Activated CD4-positive, alpha-beta T cell treated with anti-CD3 and anti-CD28 coated beads, Interleukin-10, Interleukin-2, amounts not matched to agents 100 ng/mL and 50 ng/mL, durations not matched to agents 16 hours and 8 hours (primary cell): ENCODE data around the gene POLL.
A peak's percentile ranks its signal among the peaks of the same experiment; 100 is the strongest.
"Not testable (repeated sequence)": the region's sequence is repeated elsewhere in the genome, so short reads cannot be mapped to it uniquely, and the experiment has no call there.

Experiments
- DNase-seq: peaks from one replicate; pipeline ENCODE4 v3.0.0-alpha.2; 2020

POLL gene

DNA sequence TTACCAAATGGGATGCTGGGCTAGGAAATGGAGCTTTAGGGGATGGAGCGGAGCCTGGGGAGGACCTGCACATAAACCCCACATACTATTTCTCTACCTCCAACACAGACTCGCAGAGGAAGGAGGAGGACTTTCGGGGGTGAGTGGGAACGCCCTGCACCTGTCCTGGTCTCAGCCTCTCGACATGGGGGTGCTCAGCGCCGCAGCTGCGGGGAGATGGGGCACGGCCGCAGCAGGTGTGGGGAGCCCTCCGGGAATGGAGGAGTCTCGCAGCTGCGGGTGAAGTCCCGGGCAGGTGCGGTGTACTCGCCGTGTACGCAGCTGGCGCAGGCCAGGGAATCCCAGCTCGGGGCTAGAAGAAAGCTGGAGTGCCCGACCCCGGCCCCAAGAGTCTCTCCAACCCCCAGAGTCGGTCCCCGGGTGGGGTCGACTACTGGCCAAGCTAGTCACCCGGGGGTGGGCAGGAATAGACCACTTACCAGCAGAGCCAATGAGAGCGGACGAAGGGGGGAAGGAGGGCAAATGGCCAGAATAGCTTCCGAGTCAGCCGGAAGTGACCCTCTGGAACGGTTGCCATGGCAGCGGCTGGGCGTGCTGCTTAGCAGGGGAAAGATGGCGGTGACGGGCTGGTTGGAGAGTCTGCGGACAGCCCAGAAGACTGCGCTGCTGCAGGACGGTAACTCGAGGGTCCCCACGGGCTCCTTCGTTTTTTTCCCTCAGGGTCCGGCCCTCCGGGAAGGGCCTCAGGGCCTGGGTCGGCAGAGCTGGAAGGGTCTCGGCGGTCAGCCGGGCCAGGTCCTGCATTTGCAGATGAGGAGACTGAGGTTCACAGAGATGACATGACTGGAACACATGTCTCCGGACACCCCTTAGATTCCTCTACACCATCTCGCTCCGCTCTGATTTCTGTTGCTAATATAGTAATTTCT is at the start of gene POLL, which contains the start of gene DPCD:
Gene POLL, minus strand, starts transcription at position 533 of the 929 bp plus-strand sequence. CDS start 897 bp downstream, outside the sequence.
Gene DPCD, plus strand, starts transcription at position 597 of the 929 bp plus-strand sequence. Its CDS starts 16 bp downstream, at position 613.
- peak; percentile 95 for DNase-seq

DNA sequence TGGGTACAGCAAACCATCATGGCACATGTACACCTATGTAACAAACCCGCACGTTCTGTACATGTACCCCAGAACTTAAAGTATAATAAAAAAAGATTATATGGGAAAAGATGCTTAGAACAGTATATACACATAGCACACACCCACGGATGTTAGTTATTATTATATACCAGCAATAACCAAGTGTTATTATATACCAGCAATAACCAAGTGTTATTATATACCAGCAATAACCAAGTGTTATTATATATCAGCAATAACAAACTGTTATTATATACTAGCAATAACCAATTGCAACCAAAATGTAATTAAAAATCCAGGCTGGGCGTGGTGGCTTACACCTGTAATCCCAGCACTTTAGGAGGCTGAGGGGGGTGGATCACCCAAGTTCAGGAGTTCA is 45.5 kb upstream of the POLL start:
- not testable (repeated sequence) for DNase-seq

DNA sequence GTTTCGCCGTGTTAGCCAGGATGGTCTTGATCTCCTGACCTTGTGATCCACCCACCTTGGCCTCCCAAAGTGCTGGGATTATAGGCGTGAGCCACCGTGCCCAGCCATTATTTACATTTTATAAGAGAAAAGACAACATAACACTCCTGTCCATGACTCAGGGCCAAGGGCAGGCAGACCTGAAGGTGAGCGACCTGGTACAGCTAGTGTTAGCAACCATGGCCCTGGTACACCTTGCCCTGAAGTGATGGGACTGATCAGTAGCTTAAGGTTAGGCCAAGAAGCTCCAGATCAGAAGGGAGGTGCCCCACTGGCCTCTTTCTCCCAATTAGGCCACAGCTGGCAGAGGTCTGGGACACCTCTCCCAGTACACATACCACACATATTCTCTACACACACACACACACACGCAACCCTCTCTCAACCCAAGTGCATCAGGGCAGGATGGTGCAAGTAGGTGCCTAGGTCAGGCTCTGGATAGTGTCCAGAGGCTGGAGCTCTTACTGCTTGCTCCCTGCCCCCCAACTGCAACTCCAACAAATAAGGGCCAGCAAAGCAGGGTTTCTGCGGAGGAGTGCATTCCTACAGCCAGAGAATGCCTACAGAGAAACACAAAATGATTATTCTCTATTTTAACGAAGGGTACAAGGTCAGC is 43.9 kb upstream of the POLL start:
- no peak for DNase-seq

DNA sequence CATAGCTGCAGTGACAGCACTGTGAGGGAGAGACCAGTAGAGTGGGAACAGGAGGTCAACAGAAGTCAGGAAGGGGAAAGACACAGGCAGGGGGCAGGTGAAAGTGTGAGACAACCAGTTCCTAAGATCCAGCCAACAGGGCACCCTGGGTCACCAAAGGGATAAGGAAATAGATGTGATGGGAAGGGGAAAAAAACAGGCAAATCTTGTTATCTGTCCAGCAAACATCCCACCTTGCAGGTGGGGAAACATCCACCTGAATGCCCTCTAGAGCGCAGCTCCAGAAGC is 42.5 kb upstream of the POLL start:
- DNase-seq: no peak

DNA sequence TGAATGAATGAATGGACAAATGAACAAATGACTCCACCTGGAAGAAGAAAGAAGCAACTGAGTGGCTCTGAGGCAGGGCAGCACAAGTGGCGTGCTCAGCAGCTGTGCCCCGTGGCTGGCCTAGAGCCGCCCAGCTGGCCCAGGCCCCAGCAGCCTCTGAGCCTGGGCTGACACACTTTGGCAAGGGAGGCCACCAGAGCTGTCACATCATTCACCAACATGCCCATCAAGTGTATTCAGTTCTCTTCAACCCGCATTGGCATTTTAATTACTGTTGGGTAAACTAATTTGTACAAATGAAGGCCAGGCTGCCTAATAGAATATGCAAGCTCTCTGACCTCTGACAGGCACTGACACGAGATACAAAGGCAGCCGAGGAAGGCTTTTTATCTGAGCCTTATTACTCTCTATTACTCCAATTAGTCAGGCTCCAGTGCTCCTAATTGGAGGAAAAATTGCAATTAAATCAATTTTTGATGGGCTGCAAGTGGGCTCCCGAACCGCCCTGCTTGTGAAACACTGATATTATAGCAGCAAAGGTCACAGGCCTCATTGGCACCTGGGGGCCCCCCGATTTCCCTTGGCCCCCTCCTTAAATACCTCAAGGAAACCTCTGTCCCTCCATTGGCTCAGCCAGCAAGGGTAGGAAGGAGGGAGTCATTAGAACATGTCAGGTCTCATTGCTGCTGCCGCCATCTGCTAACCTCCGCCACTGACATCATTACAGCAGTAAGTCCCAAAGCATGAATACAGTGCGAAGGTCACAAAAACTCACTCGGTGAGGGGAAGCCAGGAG is 42.0 kb upstream of the POLL start:
- DNase-seq: no peak

DNA sequence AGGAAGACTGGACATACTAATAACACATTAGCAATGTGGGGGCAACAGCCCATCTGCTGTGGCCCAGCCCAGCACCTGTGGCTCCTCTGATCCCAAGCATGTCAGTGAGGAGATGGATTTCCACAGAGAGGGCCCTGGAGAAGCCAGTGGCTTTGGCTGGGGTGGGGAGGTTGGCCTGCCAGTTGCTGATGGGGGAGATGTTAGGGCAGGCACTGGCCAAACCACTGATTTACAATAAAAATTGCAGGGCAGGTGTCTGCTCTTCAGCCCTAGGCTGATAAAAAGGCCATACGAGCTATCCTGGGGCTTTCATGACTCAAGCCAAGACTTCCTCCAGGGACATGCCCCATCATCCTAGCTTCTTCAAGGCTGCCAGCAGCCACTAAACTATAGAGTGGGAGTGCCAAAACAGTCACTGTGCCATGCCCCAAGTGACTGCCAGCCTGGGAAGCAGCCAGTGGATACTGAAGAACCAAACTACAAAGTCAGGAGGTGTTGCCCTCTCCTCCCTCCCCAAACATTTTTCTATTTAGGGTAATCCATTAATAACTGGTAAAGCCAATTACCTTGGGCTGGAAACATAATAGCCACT is 37.9 kb upstream of the POLL start:
- no peak for DNase-seq

DNA sequence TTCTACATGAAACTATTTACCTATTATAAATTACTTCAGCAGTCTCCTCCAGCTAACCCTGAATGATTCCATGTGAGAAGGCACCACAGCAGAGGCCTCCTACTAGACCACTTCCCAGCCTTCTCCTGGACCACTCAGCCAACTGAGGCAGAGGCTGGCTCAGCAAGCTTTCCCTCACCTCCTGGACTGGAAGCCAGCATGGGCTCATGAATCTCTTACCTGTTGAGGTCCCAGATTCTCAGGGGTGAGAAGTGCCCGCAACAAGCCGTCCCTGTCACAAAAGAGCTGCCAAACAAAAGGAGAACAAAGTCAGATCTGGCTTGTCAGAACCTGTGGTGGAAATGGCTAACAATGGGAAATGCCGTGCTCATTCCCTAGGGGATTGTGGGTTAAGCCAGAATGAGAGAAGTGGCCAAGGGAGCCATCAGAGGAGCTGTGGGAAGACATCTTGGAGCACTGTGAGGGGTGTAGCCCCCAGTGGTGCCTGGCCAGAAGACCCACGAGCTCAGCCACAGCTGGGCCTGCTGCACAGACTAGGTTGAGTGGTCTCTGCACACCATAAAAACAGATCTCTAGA is 36.6 kb upstream of the POLL start:
- no peak for DNase-seq

DNA sequence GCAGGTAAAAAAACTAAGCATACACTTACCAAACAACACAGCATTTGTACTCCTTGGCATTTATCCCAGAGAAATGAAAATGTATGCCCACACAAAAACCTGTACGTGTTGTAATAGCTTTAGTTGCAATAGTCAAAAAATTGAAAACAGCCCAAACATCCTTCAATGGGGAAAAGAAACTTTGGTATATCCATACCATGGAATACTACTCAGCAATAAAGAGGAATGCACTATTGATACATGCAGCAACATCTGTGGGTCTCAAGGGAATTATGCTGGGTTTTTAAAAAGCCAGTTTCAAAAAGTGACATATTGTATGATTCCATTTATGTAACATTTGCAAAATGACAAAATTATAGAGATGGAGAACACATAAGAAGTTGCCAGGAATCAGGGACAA is 35.5 kb upstream of the POLL start:
- DNase-seq: no peak

DNA sequence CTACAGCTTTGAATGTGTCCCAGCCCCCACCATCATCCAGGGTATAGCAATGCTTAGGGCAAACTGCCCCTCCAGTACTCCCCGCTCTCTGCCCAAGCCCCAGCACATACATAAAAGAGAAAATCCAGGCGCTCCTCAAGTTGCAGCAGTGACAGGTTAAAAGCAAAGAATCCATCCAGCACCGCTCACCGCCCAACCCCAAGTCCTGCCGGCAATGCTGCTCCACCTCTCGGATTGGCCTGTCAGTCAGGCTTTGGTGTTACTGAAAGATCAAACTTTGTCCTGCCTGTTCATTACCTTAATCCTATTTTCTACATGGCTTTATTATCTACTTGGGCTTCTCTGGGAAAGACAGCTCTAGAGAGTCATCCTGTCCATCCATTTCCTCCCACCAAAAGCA is 31.9 kb upstream of the POLL start:
- no peak for DNase-seq

DNA sequence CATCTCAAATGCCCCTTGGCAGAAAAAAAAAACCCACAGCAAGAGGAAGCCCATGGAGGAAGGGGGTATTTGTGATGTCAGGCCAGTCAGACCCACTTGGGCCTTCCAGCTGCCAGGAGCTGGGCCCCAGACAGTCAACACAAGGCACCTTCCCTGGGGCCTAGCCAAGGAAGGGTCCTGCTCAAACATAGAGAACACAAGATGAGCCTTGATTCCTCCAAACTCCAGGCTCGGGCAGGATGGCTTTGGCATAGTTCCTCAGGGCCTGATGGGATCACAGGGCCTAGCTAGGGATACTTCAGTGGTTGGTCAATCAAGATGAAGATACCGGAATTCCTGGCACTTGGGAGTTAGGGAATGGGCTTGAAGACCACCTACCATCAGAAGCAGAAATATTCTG is 30.8 kb upstream of the POLL start:
- DNase-seq: no peak

DNA sequence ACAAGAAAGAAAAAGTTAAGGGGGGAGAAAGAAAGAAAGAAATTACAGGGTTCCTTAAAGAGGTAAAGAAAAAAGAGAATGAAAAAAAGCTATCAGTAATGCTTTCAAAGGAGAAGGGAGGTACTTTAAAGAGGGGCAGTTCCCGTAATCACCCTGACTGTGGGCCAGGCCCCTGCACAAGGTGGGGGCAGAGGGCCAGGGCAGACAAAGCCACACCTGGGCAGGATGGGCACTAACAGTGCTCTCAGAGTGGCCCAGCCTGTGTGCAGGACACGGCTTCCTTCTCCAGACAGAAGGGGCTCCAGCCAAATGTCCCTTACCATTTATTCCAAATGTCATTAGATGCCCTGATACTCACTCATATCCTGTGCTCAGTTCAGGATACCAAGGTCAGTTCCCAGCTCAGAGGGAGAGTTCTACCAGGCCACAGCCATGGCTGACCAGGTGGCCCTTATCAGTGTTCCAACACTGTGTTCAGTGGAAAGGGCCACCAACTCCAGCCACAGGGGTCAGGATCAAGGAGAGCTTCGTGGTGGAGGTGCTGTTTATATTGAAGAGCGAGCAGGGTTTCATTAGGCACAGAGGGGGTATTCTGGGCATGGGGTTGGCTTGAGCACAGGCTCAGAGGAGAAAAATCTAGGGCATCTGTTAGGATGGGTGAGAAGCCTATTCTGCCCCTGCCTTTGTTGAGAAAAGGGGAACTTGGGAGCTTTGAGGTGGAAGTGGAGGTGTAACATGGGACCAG is 29.9 kb upstream of the POLL start:
- DNase-seq: no peak

DNA sequence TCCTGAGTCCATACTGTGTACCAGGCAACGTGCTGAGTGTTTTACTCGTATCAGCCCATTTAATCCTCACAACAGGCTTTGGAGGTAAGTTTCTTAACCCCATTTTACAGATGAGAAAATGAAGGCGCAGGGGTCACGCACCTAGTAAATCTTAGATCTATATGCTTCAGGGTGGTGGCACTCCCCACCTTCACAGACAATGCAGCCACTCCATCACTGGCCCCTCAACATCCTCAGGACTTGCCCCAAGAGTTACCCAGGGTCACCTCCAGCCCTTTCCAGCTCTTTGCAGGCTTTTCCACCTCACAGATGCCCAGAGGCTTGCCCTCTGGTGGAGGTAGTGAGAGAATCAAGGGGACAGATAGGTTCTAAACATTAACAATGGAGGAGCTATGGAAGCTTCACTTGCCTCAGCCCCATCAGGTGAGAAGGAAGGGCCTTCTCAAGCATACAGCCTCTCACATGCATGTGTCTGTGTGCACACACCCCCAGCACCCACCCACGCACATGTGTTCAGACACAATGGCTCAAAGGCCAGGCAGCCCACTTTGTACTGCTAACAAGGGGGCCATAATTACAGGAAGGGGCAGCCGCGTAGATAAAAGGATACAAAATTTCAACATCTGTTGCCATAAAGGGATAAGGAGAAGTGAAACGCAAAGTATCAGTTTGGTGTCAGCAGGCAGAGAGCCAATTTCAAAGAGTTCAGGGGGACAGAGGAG is 29.2 kb upstream of the POLL start:
- DNase-seq: no peak

DNA sequence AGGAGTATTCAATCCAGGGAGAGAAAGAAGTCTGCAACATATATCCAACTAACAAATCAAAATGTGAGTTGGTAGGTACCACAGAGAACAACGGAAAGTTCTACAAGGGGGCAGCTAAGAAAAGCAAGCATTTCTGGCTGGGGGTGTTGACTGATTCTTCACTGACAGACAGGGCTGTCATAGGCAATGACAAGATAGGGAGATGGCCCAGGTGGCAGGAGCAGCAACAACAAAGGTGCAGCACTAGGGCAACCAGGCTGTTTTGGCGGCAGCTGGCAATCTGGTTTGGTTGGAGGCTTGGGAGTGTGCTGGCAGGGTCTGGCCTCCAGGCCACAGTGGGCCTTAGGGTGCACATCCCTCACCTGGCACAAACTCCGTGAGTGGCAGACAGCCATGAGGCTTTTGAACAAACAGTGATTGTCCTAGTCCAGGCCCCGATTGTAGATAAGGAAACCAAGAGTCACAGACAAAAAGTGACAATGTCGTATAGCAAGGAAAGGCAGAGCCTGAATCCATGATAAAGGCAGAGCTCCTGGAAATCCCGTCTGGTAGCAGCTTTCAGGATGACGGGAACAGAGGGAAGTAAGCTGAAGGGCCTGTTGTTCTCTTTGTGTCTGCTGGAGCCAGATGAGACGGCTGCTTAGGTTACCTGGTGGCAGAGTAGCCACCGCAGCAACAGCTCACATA is 28.5 kb upstream of the POLL start:
- DNase-seq: no peak

DNA sequence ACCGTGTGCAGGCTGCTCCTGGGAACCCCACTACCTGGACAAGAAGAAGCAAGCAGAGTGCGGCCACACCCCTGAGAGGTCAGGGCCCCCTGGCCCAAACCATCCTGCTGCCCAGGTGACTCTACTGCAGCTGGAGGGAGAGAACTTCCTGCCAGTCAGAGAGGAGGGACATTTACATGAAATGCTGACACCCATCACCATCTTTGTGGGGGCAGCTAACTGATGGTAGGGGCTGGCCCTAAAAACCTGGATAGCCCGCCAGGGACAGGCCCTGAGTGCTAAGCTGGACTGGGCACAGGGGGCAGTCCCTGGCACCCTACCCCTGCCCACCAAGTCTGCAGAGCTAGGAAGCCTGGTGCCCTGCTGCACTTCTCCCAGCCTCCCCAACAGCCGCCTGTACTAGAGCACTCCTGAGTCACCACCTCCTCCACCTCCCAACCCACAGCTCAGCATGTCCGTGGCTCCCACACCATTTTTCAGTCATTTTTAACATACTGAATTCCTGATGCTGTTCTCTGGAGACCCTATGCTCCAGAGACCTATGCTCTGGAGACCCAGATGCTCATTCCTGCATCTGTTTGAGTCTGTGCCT is 27.6 kb upstream of the POLL start:
- no peak for DNase-seq

DNA sequence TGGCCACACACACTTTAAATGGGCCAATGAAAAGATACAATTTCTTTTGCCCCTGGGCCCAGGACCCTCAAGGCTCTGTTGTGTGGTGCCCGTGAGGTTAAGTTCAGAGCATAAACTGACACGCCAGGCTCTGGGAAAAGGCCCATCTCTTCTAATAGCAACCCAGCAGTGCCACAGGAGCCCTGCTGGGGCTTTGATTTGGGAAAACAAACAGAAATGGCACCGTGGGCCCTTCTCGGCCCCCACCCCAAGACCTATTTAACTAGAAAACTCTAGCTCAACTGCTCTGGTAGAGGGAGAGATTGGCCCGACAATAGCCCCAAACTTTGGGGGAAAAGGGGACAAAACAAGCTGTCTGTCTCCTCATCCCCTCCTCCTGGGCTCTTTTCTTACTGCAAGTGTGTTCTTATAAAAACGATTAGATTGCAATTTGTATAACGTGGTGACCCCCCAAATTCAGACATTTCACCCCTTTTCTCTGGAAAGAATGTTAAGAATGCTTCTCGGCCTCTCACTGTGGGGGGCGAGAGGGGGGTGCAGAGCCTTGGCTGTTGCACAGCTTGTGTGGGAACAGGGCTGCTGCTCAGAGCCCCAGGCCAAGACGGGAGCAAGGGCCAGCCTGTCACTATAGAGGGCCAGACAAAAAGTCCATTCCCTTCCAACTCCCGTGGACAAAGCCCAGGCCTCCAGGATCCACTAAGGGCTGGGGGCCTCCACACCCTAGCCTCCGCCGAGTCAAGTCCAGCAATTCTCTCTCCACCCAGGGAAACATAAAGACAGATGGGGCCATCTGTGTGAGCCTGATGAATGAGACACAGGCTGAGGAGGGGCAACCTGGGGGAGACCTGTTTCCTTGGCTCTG is 26.8 kb upstream of the POLL start:
- DNase-seq: no peak

DNA sequence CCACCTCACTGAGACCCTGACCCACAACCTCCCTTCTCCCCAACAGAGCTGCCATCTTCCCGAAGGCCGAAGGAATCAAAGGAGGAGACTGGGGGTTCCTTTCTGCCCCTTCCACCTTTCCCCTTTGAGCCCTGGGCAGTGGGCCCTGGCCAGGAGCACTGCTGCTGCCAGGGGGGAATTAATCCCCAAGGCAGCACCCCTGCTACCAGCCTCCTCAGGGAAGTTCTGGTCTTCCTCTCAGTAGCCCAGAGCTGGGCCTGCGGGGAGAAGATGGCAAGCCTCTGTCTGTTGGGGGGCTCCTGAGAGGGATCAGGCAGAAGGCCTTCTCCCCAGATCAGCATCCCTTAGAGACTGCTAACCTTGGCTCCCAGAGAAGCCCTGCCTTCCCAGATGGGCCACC is 25.6 kb upstream of the POLL start:
- DNase-seq: no peak

DNA sequence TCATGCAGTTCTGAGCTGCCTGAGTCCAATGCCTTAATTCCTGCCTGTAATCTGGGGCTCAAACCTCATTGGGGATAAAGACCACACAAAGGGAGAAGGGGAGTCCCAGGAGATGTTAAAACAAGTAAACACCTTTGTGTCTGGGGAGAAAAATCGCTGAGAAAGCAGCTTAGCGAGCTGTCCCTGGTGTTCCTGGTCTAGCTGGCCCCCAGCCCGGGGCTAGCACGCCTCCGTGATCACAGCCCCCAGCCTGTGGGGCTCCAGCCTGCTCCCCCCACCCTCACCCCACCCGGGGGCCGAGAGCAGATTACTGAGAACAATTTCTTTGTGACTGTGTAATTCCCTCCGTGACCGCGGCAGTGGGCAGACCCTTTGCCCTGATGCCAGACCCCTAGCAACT is 24.8 kb upstream of the POLL start:
- DNase-seq: no peak

DNA sequence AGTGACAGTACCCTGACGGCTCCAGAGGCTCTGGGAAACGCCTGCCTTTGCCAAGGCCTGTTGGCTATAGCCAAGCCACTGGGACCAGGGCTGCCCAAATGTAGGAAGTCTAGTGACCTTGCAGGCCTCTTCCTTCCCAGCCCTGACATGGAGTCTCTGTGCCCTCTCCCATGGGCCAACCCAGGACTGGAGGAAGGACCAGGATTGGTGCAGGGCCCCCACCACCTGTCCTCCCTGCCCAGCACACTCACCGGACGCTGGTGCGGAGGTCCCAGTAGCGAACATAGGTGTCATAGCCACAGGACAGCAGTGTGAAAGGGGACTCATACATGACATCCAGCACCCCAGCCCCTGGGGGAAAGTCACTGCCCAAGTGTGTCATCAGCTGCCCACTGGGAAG is 24.0 kb upstream of the POLL start:
- no peak for DNase-seq
